PC-3 (cell line): Measurements from ENCODE around the gene ATL2. TPM values are rescaled to one million over a fixed set of nuclear protein-coding genes. Genes with fewer than 3 reads are reported as not detected.

ENCODE experiments used
- ATAC-seq: fragments of 200-7000 bp; cut with Tn5 transposase; 2 replicates; pipeline ENCODE4 v1.9.1; 2020; ENCODE audit warnings: mild to moderate bottlenecking, moderate library complexity
- BruUV-seq: library from RNA; stranded (reverse); fragments of 400-500 nt; replicated peaks from 2 replicates; lab custom pipeline; 2021; lab: Mats Ljungman, UMichigan
- CTCF ChIA-PET: fragments of 300-600 bp; sonication (Branson Sonifier 250); formaldehyde crosslinking; loops from one replicate; lab custom pipeline; 2022; ENCODE audit warnings: antibody characterized with exemption; lab: Charles Lee
- POLR2A ChIA-PET: fragments of 300-600 bp; sonication (Branson Sonifier 250); formaldehyde crosslinking; loops from one replicate; lab custom pipeline; 2022; ENCODE audit warnings: antibody characterized with exemption; ENCODE audit not compliant: unreplicated experiment; lab: Charles Lee
- DNase-seq: peaks from one replicate; pipeline ENCODE4 v3.0.0-alpha.2; 2015
- H2AFZ ChIP-seq: fragments of 300-600 bp; sonication (generic); 2 replicates; pipeline ENCODE4 v1.6.0; 2016; ENCODE audit warnings: antibody characterized with exemption, low read length
- H3F3A ChIP-seq: fragments of 300-600 bp; sonication (generic); one replicate; pipeline ENCODE4 v1.6.0; 2017; ENCODE audit warnings: antibody characterized with exemption, low read length, control low read depth, mild to moderate bottlenecking; ENCODE audit not compliant: unreplicated experiment
- H3K27ac ChIP-seq: fragments of 300-600 bp; sonication (generic); 2 replicates; pipeline ENCODE4 v1.5.1; 2016; ENCODE audit warnings: mild to moderate bottlenecking, low read length
- H3K27me3 ChIP-seq: fragments of 300-600 bp; sonication (generic); 2 replicates; pipeline ENCODE4 v1.6.1; 2016; ENCODE audit warnings: low read length, mixed read lengths
- H3K36me3 ChIP-seq: fragments of 300-600 bp; sonication (generic); 2 replicates; pipeline ENCODE4 v1.6.1; 2016; ENCODE audit warnings: low read depth, mixed run types, low read length, mixed read lengths
- H3K4me1 ChIP-seq: fragments of 300-600 bp; sonication (generic); 2 replicates; pipeline ENCODE4 v1.5.1; 2016; ENCODE audit warnings: low read length; ENCODE audit not compliant: insufficient read depth
- H3K4me2 ChIP-seq: fragments of 300-600 bp; sonication (generic); 2 replicates; pipeline ENCODE4 v1.6.0; 2016; ENCODE audit warnings: low read length
- H3K4me3 ChIP-seq: fragments of 300-600 bp; sonication (generic); 2 replicates; pipeline ENCODE4 v1.5.1; 2016; ENCODE audit warnings: mild to moderate bottlenecking, low read length, mixed read lengths
- H3K79me2 ChIP-seq: fragments of 300-600 bp; sonication (generic); 2 replicates; pipeline ENCODE4 v1.6.1; 2017; ENCODE audit warnings: low read length, mixed read lengths
- H3K9ac ChIP-seq: fragments of 300-600 bp; sonication (generic); 2 replicates; pipeline ENCODE4 v1.6.0; 2016; ENCODE audit warnings: mild to moderate bottlenecking, low read length
- H3K9me2 ChIP-seq: fragments of 300-600 bp; sonication (generic); replicated peaks from 2 replicates; pipeline ENCODE4 v1.6.1; 2016; ENCODE audit warnings: mixed run types, low read length, mixed read lengths
- H3K9me3 ChIP-seq: fragments of 300-600 bp; sonication (generic); 2 replicates; pipeline ENCODE4 v1.6.1; 2016; ENCODE audit warnings: low read length, mixed read lengths
- H4K20me1 ChIP-seq: fragments of 300-600 bp; sonication (generic); 2 replicates; pipeline ENCODE4 v1.6.1; 2016; ENCODE audit warnings: low read length, mixed read lengths
- EZH2 ChIP-seq: fragments of 300-600 bp; sonication (generic); IDR thresholded peaks from one replicate; pipeline ENCODE4 v1.6.1; 2017; ENCODE audit warnings: antibody characterized with exemption, mild to moderate bottlenecking, low read length; ENCODE audit not compliant: unreplicated experiment
- EZH2phosphoT487 ChIP-seq: fragments of 300-600 bp; sonication (generic); IDR thresholded peaks from 2 replicates; pipeline ENCODE4 v1.6.1; 2018; ENCODE audit warnings: mild to moderate bottlenecking, antibody characterized with exemption, low read length, borderline replicate concordance
- intact Hi-C: fragments of 100-400 bp; cut with micrococcal nuclease; formaldehyde crosslinking; loops from 2 replicates; pipeline ENCODE4 v1.9.0; 2023
- total RNA-seq: library from RNA; depleted of rRNA; stranded (reverse); fragments of >200 nt; gene quantifications from 2 replicates; pipeline ENCODE4 v1.2.3, GENCODE V29; 2014
- TF ChIP-seq, protein P1 (sequence below): fragments of 300-600 bp; sonication (generic); conservative IDR thresholded peaks from 2 replicates; pipeline ENCODE4 v1.5.1; 2017; ENCODE audit warnings: antibody characterized with exemption, low read depth, mild to moderate bottlenecking, low read length

Gene ATL2
- total RNA-seq, 1 experiment from 2014 or later: 89.4 TPM

DNA sequence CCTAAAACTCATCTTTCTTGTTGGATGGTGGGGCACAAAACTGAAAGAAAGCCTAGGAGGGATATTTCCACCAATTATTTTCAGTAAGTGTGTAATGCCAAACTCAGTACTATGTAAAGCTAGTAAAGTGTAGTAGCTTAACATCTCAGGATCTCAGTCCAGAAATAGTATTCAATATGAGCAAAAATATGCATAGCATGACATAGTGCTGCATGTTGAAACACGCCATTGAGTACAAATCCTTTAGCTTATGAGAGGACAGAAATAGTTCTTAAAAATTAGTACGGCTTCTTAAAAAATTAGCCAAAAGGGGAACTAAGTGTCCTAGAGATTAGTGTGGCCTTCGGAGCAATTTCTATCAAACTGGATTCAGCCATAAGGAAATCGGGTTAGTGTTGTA, 21.7 kb upstream of the ATL2 start:
- H3K4me2 ChIP-seq: no peak overlapping the region

DNA sequence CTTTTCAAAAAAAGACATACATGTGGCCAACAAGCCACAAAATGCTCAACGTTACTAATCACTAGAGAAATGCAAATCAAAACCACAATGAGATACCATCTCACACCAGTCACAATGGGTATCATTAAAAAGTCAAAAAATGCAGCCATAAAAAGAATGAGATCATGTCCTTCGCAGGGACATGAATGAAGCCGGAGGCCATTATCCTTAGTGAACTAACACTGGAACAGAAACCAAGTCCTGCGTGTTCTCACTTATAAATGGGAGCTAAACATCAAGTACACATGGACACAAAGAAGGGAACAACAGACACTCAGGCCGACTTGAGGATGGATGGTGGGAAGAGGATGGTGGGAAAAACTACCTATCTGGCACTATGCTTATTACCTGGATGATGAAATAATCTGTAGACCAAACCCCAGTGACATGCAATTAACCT, 17.8 kb upstream of the ATL2 start:
- TF ChIP-seq, protein P1, sequence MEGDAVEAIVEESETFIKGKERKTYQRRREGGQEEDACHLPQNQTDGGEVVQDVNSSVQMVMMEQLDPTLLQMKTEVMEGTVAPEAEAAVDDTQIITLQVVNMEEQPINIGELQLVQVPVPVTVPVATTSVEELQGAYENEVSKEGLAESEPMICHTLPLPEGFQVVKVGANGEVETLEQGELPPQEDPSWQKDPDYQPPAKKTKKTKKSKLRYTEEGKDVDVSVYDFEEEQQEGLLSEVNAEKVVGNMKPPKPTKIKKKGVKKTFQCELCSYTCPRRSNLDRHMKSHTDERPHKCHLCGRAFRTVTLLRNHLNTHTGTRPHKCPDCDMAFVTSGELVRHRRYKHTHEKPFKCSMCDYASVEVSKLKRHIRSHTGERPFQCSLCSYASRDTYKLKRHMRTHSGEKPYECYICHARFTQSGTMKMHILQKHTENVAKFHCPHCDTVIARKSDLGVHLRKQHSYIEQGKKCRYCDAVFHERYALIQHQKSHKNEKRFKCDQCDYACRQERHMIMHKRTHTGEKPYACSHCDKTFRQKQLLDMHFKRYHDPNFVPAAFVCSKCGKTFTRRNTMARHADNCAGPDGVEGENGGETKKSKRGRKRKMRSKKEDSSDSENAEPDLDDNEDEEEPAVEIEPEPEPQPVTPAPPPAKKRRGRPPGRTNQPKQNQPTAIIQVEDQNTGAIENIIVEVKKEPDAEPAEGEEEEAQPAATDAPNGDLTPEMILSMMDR: no peak
- TF ChIP-seq EZH2 (no peak), EZH2phosphoT487 (no peak)
- H3F3A ChIP-seq: peaks cover 3% of the 10 kb centered on the region
- no TSS peak for BruUV-seq
- H3K9me2 ChIP-seq: no peaks in the 10 kb centered on the region
- CTCF ChIA-PET: no interaction called here
- peaks cover 27% of the 10 kb centered on the region for H3K4me1 ChIP-seq
- H2AFZ ChIP-seq: no peak overlapping the region
- ATAC-seq: peak; percentile 52
- no peaks in the 10 kb centered on the region for H3K9me3 ChIP-seq
- H3K27ac ChIP-seq: peak overlapping the region; percentile 90
- peak; percentile 86 for DNase-seq
- peak overlapping the region; percentile 51 for H3K9ac ChIP-seq
- POLR2A ChIA-PET: no interaction called here
- H3K4me3 ChIP-seq: no peak overlapping the region
- no peaks in the 10 kb centered on the region for H4K20me1 ChIP-seq
- H3K27me3 ChIP-seq: no peaks in the 10 kb centered on the region
- H3K4me2 ChIP-seq: peak overlapping the region; percentile 39
- no peaks in the 10 kb centered on the region for H3K79me2 ChIP-seq
- no peaks in the 10 kb centered on the region for H3K36me3 ChIP-seq
- intact Hi-C loops: no loop called here

More for the DNA sequence above, 21.7 kb upstream of the ATL2 start:
- ChIA-PET POLR2A (no interaction called here), CTCF (no interaction called here)
- Histone ChIP-seq H3K9ac (no peak overlapping the region), H3F3A (peaks cover 3% of the 10 kb centered on the region), H3K9me3 (no peaks in the 10 kb centered on the region), H3K4me3 (no peak overlapping the region), H3K27ac (no peak overlapping the region), H3K27me3 (no peaks in the 10 kb centered on the region), H4K20me1 (no peaks in the 10 kb centered on the region), H3K4me1 (peaks cover 27% of the 10 kb centered on the region), H3K79me2 (no peaks in the 10 kb centered on the region), H3K36me3 (no peaks in the 10 kb centered on the region), H3K9me2 (no peaks in the 10 kb centered on the region), H2AFZ (no peak overlapping the region)
- BruUV-seq: no TSS peak
- no peak for ATAC-seq
- TF ChIP-seq EZH2phosphoT487 (no peak), EZH2 (no peak)
- TF ChIP-seq, protein P1: no peak
- intact Hi-C loops: no loop called here
- DNase-seq: no peak

DNA sequence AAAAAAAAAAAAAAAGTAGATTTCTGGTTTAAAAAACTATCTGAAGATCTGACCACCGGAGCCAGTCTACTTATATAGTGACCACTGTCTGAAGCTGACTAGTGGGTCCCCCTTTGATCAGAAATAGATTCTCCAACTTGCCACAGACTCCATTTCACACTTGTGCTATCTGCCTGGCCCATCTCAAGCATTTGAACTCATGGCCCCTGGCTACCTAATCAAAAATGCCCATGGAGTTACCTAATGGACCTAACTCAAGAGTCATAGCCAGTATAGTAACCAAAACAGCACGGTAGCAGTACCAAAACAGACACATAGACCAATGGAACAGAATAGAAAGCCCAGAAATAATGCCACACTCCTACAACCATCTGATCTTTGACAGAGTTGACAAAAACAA, 17.0 kb upstream of the ATL2 start:
- intact Hi-C loops: no loop called here
- Histone ChIP-seq H3K4me3 (no peak overlapping the region; the same call in 1 of the 2 replicates), H4K20me1 (no peaks in the 10 kb centered on the region), H2AFZ (no peak overlapping the region), H3K27ac (peak overlapping the region; percentile 90), H3K9ac (peak overlapping the region; percentile 26), H3K4me2 (peak overlapping the region; percentile 39), H3K36me3 (no peaks in the 10 kb centered on the region), H3K27me3 (no peaks in the 10 kb centered on the region), H3K79me2 (no peaks in the 10 kb centered on the region), H3K4me1 (peaks cover 27% of the 10 kb centered on the region), H3K9me2 (no peaks in the 10 kb centered on the region), H3F3A (peaks cover 3% of the 10 kb centered on the region), H3K9me3 (no peaks in the 10 kb centered on the region)
- TF ChIP-seq, protein P1: no peak
- TF ChIP-seq EZH2phosphoT487: no peak
- no peak for TF ChIP-seq EZH2
- ChIA-PET CTCF (no interaction called here), POLR2A (no interaction called here)
- DNase-seq (no peak), ATAC-seq (no peak)
- no TSS peak for BruUV-seq
